AG04450 (cell line): ENCODE measurements around the gene TMEM219. TPM values are rescaled to one million over a fixed set of nuclear protein-coding genes. Genes with fewer than 3 reads are reported as not detected.
"Not testable (repeated sequence)": the region's sequence is repeated elsewhere in the genome, so short reads cannot be mapped to it uniquely, and the experiment has no call there.

Experiments used
- CTCF ChIA-PET: fragments of 300-600, 350-600 bp; formaldehyde crosslinking; extraction: SDS; loops from one replicate; lab custom pipeline; 2022; ENCODE audit warnings: antibody characterized with exemption, inconsistent platforms; lab: Charles Lee
- POLR2A ChIA-PET: fragments of 350-600 bp; formaldehyde crosslinking; extraction: SDS; loops from one replicate; lab custom pipeline; 2021; ENCODE audit warnings: antibody characterized with exemption, inconsistent platforms; lab: Yijun Ruan, JAX
- DNase-seq: peaks from one replicate; pipeline ENCODE4 v3.0.0-alpha.2; 2011; ENCODE audit warnings: low read depth, low spot score
- H3K27ac ChIP-seq: one replicate; pipeline ENCODE4 v1.5.1; 2012; ENCODE audit warnings: low read depth, low read length, control low read depth
- H3K27me3 ChIP-seq: one replicate; pipeline ENCODE4 v1.6.0; 2012; ENCODE audit warnings: low read length; ENCODE audit not compliant: control insufficient read depth, insufficient read depth
- H3K4me3 ChIP-seq: 2 replicates; pipeline ENCODE4 v1.5.1; 2011; ENCODE audit warnings: mild to moderate bottlenecking, low read depth, low read length, control low read depth
- H3K9me3 ChIP-seq: 2 replicates; pipeline ENCODE4 v1.5.1; 2012; ENCODE audit warnings: low read length; ENCODE audit not compliant: control insufficient read depth, insufficient read depth
- polyA plus RNA-seq: library from polyadenylated mRNA; depleted of rRNA; stranded (reverse); fragments of >200 nt; gene quantifications from 2 replicates; pipeline ENCODE4 v1.2.3, GENCODE V29; 2011
- TF ChIP-seq, protein P1 (sequence below): IDR thresholded peaks from 2 replicates; pipeline ENCODE4 v1.5.1; 2011; ENCODE audit warnings: low read depth, low read length, control low read depth, inconsistent platforms

TMEM219 gene
- polyA plus RNA-seq, 1 experiment: 88.6 TPM

DNA sequence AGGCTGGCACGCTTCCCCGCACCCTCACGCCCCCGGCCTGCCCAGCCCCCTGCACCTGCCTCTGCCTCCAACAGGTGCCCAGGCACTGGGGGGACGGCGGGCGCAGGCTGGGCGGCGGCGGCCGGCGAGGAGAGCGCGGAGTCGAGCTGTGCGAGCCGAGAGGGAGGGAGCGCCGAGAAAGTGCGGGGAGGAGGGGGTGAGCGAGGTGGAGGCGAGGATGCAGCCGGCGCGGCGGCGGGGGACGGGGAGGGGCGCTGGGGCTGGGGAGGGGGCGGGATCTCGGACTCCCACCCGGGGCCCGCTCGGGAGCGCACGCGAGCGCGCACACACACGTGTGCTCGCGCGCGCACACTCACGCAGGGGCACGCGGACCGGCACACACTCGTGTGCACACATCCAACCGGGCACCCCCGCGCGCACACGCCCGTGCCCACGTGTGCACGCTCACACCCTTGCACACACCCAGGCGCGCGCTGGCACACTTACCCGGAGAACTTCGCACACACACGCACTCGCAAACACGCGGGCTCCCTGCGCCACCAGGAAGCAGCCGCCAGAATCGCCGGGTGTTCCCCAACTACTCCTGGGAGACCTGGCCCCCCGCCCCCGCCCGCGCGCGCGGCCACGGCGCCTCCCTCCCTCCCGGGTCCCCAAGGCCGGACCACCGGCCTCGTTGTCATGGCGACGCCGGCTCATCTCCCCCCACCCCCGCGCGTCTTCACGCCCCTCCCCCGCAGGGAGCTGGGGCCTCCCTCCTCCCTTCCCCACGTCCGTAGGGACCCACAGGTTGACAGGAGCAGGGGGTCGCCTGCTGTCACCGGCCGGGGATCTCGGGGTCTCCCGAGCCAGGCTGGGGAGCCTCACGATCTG is 49.2 kb downstream of the TMEM219 start, which contains the start of gene DOC2A:
Gene DOC2A (minus strand): TSS at position 184 of the 870 bp plus-strand sequence. CDS start 805 bp downstream, outside the sequence.
- Histone ChIP-seq H3K4me3 (peak within 1 kb of the TSS; percentile 54), H3K27me3 (peaks cover 26% of the 10 kb centered on the region), H3K27ac (no peak within 1 kb of the TSS), H3K9me3 (no peaks in the 10 kb centered on the region; the same call in 1 of the 2 replicates)
- ChIA-PET CTCF (no interaction called here), POLR2A (no interaction called here)
- TF ChIP-seq, protein P1, sequence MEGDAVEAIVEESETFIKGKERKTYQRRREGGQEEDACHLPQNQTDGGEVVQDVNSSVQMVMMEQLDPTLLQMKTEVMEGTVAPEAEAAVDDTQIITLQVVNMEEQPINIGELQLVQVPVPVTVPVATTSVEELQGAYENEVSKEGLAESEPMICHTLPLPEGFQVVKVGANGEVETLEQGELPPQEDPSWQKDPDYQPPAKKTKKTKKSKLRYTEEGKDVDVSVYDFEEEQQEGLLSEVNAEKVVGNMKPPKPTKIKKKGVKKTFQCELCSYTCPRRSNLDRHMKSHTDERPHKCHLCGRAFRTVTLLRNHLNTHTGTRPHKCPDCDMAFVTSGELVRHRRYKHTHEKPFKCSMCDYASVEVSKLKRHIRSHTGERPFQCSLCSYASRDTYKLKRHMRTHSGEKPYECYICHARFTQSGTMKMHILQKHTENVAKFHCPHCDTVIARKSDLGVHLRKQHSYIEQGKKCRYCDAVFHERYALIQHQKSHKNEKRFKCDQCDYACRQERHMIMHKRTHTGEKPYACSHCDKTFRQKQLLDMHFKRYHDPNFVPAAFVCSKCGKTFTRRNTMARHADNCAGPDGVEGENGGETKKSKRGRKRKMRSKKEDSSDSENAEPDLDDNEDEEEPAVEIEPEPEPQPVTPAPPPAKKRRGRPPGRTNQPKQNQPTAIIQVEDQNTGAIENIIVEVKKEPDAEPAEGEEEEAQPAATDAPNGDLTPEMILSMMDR: no peak
- no peak for DNase-seq

DNA sequence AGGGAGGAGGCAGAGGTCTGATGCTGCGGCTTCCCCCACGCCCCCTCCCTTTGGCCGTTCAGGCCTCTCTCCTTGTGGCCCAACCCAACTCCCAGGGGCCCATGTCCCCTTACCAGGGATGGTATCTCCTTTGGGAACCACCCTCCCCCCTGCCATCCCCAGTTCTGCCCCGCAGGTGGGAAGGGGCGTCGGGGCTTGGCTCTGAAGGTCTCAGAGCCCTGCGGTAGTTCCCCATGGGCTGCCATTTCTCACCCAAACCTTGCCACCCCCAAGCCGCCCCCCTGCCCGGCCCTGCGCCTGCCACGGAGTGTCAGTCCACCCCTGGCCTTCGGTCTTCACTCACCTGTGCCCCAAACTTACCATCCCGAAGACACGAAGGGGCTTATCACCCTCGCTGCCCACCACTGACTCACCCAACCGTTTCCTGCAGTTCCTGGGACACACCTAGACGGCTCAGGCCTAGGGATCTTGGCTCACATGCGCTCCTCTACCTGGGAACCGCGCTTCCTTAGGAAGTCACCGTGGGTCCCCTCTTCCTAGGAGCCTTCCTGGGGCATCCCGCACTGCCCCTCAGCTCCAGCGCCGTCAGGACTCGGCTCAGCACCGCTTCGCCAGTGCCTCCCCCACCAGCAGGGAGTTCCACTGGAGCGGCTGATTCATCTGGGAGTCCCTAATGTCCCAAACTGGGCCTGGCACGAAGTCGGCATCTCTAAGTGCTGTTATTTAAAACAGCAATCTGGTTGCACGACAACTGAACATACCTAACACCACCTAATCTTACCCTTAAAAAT is 50.0 kb downstream of the TMEM219 start:
- no peak for DNase-seq
- CTCF ChIA-PET: no interaction called here
- Histone ChIP-seq H3K9me3 (no peaks in the 10 kb centered on the region; the same call in 1 of the 2 replicates), H3K27me3 (peaks cover 29% of the 10 kb centered on the region), H3K27ac (no peak overlapping the region), H3K4me3 (no peak overlapping the region)
- TF ChIP-seq, protein P1: no peak
- POLR2A ChIA-PET: no interaction called here

DNA sequence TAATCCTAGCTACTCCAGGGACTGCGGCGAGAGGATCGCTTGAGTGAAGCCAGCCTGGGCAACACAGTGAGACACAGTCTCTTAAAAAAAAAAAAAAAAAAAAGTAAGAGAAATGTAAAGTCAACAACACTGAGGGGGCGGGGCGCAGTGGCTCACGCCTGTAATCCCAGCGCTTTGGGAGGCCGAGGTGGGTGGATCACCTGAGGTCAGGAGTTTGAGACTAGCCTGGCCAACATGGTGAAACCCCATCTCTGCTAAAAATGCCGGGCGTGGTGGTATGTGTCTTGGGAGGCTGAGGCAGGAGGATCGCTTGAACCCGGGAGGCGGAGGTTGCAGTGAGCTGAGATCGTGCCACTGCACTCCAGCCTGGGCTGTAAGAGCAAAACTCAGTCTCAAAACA is 50.7 kb downstream of the TMEM219 start:
- H3K4me3 ChIP-seq, H3K27ac ChIP-seq, POLR2A ChIA-PET, H3K9me3 ChIP-seq, DNase-seq: not testable (repeated sequence)
- peaks cover 29% of the 10 kb centered on the region for H3K27me3 ChIP-seq
- CTCF ChIA-PET: interaction anchor here (0.9 to 1.0 kb wide), 2 partner anchors 19 to 164 kb away, joined by 3 read pairs; partner anchors contain the start of gene TLCD3B

DNA sequence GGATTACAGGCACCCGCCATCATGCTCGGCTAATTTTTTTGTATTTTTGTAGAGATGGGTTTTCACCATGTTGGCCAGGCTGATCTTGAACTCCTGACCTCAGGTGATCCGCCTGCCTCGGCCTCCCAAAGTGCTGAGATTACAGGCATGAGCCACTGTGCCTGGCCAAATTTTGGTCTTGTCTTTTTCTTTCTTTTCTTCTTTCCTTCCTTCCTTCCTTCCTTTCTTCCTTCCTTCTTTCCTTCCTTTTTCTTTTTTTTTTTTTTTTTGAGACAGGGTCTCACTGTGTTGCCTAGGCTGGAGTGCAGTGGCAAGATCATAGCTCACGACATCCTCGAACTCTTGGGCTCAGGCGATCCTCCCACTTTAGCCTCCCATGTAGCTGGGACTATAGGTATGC is 53.6 kb downstream of the TMEM219 start:
- H3K9me3 ChIP-seq, CTCF ChIA-PET, H3K27ac ChIP-seq, DNase-seq, H3K4me3 ChIP-seq: not testable (repeated sequence)
- POLR2A ChIA-PET: interaction anchor here (0.7 kb wide), 1 partner anchor 187 kb away, joined by 5 read pairs; no protein-coding TSS in a partner anchor
- H3K27me3 ChIP-seq: peaks cover 14% of the 10 kb centered on the region

DNA sequence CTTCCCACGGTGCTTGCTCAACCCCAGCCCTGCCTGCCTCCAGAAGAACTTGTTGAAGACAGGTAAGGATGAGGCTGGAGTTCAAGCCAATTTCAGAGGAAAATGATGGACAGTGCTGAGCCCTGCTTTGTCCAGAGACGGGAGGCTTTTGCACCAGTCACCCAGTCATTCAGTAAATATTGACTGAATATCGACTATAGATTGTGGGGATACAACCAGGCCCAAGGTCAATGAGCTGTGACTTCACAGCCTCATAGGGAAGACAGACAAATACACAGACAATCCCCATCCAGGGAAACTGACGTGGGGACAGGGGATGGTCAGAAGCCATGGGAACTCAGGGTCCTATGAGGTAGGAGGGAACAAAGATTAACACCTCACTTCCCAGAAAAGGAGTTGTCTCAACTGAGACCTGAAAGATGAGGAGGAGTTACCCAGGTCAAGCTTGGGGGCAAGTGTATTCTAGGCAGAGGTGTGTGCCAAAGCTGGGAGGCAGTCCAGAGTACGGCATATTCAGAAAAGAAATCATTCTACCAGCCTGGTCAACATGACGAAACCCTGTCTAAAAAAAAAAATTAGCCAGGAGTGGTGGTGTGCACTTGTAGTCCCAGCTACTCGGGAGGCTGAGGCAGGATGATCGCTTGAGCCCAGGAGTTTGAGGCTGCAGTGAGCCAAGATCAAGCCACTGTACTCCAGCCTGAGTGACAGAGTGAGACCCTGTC is 54.8 kb downstream of the TMEM219 start:
- no peak overlapping the region for H3K4me3 ChIP-seq
- no peak for DNase-seq
- TF ChIP-seq, protein P1: no peak
- ChIA-PET CTCF (no interaction called here), POLR2A (interaction anchor here (0.7 kb wide), 1 partner anchor 62 kb away, joined by 3 read pairs; no protein-coding TSS in a partner anchor)
- peaks cover 8% of the 10 kb centered on the region for H3K27me3 ChIP-seq
- H3K27ac ChIP-seq: no peak overlapping the region
- H3K9me3 ChIP-seq: no peaks in the 10 kb centered on the region; the same call in 1 of the 2 replicates
